ENCODE results near the gene CLK3.

DNA sequence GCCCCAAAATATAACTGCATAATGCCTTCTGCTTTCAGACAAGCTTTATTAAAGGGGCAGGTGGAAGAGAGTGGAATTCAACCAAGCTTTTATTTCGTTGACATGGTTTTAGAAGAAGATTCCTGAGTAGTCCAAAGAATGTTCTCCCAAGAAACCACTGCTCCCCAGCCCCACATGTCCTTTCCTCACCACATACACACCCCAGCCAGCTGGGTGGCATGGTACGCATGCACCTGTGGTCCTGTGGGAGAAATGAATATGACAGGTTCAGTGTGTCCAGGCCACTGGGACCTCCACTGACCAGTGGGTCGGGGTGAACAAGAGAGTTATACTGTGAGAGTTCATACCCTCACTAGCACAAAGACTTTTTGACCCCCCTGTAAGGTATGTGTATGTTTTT lies 44.4 kb upstream of the CLK3 start:
- TF ChIP-seq, protein P1, sequence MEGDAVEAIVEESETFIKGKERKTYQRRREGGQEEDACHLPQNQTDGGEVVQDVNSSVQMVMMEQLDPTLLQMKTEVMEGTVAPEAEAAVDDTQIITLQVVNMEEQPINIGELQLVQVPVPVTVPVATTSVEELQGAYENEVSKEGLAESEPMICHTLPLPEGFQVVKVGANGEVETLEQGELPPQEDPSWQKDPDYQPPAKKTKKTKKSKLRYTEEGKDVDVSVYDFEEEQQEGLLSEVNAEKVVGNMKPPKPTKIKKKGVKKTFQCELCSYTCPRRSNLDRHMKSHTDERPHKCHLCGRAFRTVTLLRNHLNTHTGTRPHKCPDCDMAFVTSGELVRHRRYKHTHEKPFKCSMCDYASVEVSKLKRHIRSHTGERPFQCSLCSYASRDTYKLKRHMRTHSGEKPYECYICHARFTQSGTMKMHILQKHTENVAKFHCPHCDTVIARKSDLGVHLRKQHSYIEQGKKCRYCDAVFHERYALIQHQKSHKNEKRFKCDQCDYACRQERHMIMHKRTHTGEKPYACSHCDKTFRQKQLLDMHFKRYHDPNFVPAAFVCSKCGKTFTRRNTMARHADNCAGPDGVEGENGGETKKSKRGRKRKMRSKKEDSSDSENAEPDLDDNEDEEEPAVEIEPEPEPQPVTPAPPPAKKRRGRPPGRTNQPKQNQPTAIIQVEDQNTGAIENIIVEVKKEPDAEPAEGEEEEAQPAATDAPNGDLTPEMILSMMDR (conservative IDR thresholded peaks at IDR 0.05; ENCODE audit: low read length), result no peak
- TF ChIP-seq EZH2phosphoT487 (IDR thresholded peaks at IDR 0.05; ENCODE audit: borderline replicate concordance, low read depth, low read length), result no peak

Data from OCI-LY7 (cell line).